ENCODE results near the gene RNU4-1. TPM values are rescaled to one million over a fixed set of nuclear protein-coding genes. Genes with fewer than 3 reads are reported as not detected.
"Not testable (repeated sequence)": the region's sequence is repeated elsewhere in the genome, so short reads cannot be mapped to it uniquely, and the experiment has no call there.

Gene RNU4-1
- total RNA-seq, 1 experiment from 2014 or later, result 1,565 TPM

DNA sequence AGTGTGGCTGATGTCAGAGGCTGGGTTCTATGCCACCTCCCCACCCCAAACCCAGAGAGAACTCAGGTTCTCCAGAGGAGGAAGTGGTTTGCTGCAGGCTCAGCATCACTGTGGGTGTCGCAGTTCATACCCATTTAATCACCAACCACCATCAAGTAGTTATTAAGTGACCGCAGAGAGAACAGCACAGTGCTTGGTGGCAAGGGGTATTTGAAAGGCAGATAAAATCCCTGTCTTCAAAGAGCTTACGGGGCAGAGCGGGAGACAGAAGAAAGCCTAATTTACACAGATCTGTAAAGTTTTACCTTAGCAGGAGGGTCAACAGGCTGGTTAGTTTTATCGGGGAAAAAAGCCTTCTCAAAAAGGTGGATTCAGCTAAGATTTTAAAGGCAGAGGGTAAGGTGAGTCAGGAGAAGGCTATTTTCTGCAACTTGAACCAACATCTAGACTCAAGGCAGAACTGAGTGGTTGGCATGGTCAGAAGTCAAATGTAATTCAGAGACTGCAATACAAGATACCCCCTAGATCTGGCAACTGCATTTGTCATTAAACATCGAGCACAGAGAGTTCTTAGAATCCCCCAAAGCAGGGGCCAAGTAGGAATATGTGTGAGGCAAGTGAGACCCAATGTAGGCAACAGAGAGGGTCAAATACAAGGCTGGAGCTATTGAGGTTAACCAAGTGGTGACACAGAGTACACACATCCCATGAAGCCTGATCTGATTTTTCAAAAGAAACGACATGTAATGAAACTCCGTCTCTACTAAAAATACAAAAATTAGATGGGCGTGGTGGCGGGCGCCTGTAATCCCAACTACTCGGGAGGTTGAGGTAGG lies 40.7 kb downstream of the RNU4-1 start:
- Histone ChIP-seq H3K4me1 (ENCODE audit: control insufficient read depth, insufficient read depth, low read length) (peaks cover 96% of the 10 kb centered on the region), H3K27me3 (ENCODE audit: control insufficient read depth, insufficient read depth, low read length) (no peaks in the 10 kb centered on the region), H3K9me3 (ENCODE audit: control insufficient read depth, insufficient read depth, low read depth, low read length) (no peaks in the 10 kb centered on the region), H3K36me3 (ENCODE audit: control insufficient read depth, insufficient read depth, low read length) (no peaks in the 10 kb centered on the region; the same call in 1 of the 2 replicates), H3K27ac (ENCODE audit: low read length) (peak overlapping the region; percentile 100), H3K4me3 (ENCODE audit: low read depth in 2 of 2, low read length in 2 of 2) (peak overlapping the region in 1 of 2 experiments; percentile 10; a peak in 1 of 4 replicates)
- DNase-seq (ENCODE audit: low read depth, low spot score) (no peak), ATAC-seq (peak; percentile 58)
- intact Hi-C loops (cut with micrococcal nuclease; ENCODE audit: unreplicated experiment), result no loop called here
- ChIA-PET CTCF (interaction anchor here (0.6 kb wide), 1 partner anchor 16 kb away, joined by 9 read pairs; no protein-coding TSS in a partner anchor), POLR2A (interaction anchor here (0.7 to 1.0 kb wide), 3 partner anchors 11 to 22 kb away, joined by 3 to 10 read pairs (median 4); no protein-coding TSS in a partner anchor)
- TF ChIP-seq TCF7L2 (IDR thresholded peaks at IDR 0.05; ENCODE audit: low read depth, low read length) (peak; percentile 64; the same call in 1 of the 2 replicates), POLR2AphosphoS5 (IDR thresholded peaks at IDR 0.05; ENCODE audit: low read depth, low read length) (no peak)
- in situ Hi-C loops (cut with HindIII; ENCODE audit: low pct_unique_long_range_greater_than_20kb, low sequenced_read_pairs), result no loop called here
- TSS peak; percentile 6 for BruUV-seq (replicated peaks)

DNA sequence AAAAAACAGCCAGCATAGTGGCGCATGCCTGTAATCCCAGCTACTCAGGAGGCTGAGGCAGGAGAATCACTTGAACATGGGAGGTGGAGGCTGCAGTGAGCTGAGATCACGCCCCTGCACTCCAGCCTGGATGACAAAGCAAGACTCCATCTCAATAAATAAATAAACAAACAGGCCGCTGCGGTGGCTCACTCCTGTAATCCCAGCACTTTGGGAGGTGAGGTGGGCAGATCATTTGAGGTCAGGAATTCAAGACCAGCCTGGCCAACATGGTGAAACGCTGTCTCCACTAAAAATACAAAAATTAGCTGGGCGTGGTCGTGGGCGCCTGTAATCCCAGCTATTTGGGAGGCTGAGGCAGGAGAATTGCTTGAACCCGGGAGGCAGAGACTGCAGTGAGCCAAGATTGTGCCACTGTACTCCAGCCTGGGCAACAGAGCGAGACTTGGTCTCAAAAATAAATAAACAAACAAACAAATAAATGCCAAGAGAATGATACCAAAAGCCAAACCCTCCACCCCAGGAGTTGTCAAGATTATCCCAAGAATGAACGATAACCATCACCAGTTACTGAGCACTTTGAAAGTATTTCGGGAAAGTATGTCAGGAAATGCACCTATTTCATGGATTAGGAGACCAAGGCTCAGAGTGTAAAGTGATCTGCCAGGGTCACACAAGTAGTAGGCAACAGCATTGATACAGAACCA lies 41.5 kb downstream of the RNU4-1 start:
- H3K27me3 ChIP-seq (ENCODE audit: control insufficient read depth, insufficient read depth, low read length); H3K9me3 ChIP-seq (ENCODE audit: control insufficient read depth, insufficient read depth, low read depth, low read length); H3K36me3 ChIP-seq (ENCODE audit: control insufficient read depth, insufficient read depth, low read length); intact Hi-C loops (cut with micrococcal nuclease; ENCODE audit: unreplicated experiment); BruUV-seq (replicated peaks); DNase-seq (ENCODE audit: low read depth, low spot score); H3K4me3 ChIP-seq (ENCODE audit: low read depth in 2 of 2, low read length in 2 of 2); CTCF ChIA-PET; in situ Hi-C loops (cut with HindIII; ENCODE audit: low pct_unique_long_range_greater_than_20kb, low sequenced_read_pairs): not testable (repeated sequence)
- peak; percentile 44 for ATAC-seq
- Histone ChIP-seq H3K4me1 (ENCODE audit: control insufficient read depth, insufficient read depth, low read length) (peaks cover 96% of the 10 kb centered on the region), H3K27ac (ENCODE audit: low read length) (peak overlapping the region; percentile 100)
- POLR2A ChIA-PET, result interaction anchor here (1.0 kb wide), 1 partner anchor 21 kb away, joined by 4 read pairs; no protein-coding TSS in a partner anchor

DNA sequence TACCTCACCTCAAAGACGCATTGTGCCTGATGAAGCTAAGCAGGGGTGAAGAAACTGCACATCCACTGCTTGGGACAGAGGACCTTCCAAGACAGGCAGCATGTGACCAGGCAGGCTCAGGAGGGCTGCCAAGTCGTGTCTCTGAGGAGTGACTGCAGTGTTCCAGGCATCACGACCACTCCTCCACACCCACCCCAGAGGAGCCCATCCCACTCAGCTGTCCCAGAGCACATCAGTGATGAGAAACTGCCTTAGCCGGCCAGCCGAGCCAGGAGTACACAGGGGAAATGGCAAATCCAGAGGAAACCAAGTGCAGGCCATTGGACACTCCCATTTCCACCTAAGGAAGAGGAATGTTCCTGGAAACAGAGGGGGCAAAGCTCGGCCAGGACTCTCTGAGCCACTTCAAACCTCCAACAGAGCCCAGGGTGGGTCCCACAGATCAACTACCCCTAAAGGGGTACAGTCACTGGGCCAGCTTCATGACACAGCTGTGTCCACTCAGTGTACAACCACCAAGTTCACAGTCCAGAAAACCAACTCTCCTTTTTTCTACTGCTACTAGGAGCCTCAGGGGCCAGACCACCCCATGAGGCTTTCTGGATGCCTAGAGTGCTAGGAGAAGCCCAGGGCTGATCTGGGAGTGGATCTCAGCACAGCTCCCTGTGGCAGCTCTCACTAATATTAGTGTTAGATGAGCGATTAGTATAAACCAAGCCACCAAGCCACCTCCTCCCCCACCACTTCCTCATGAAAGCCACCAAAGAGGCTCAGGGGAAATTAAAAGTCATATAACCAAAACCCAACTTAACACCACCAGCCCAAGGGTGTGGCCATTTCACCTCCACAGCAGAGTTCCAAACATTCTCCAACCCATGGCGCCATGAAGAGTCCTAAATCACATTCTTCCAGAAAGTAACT lies 42.9 kb downstream of the RNU4-1 start:
- ChIA-PET POLR2A (interaction anchor here (0.9 to 1.5 kb wide), 4 partner anchors 8 to 41 kb away, joined by 3 to 11 read pairs (median 5); partner anchors contain the start of gene RNU4-2), CTCF (interaction anchor here (1.0 kb wide), 1 partner anchor 15 kb away, joined by 3 read pairs; no protein-coding TSS in a partner anchor)
- BruUV-seq (replicated peaks), result no TSS peak
- TF ChIP-seq, protein P1, sequence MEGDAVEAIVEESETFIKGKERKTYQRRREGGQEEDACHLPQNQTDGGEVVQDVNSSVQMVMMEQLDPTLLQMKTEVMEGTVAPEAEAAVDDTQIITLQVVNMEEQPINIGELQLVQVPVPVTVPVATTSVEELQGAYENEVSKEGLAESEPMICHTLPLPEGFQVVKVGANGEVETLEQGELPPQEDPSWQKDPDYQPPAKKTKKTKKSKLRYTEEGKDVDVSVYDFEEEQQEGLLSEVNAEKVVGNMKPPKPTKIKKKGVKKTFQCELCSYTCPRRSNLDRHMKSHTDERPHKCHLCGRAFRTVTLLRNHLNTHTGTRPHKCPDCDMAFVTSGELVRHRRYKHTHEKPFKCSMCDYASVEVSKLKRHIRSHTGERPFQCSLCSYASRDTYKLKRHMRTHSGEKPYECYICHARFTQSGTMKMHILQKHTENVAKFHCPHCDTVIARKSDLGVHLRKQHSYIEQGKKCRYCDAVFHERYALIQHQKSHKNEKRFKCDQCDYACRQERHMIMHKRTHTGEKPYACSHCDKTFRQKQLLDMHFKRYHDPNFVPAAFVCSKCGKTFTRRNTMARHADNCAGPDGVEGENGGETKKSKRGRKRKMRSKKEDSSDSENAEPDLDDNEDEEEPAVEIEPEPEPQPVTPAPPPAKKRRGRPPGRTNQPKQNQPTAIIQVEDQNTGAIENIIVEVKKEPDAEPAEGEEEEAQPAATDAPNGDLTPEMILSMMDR (IDR thresholded peaks at IDR 0.05), result no peak
- TF ChIP-seq POLR2AphosphoS5 (IDR thresholded peaks at IDR 0.05; ENCODE audit: low read depth, low read length) (no peak), SIN3A (IDR thresholded peaks at IDR 0.05; ENCODE audit: borderline replicate concordance, insufficient read depth, low read depth, low read length) (no peak), TCF7L2 (IDR thresholded peaks at IDR 0.05; ENCODE audit: low read depth, low read length) (no peak)
- TF ChIP-seq, protein P2, sequence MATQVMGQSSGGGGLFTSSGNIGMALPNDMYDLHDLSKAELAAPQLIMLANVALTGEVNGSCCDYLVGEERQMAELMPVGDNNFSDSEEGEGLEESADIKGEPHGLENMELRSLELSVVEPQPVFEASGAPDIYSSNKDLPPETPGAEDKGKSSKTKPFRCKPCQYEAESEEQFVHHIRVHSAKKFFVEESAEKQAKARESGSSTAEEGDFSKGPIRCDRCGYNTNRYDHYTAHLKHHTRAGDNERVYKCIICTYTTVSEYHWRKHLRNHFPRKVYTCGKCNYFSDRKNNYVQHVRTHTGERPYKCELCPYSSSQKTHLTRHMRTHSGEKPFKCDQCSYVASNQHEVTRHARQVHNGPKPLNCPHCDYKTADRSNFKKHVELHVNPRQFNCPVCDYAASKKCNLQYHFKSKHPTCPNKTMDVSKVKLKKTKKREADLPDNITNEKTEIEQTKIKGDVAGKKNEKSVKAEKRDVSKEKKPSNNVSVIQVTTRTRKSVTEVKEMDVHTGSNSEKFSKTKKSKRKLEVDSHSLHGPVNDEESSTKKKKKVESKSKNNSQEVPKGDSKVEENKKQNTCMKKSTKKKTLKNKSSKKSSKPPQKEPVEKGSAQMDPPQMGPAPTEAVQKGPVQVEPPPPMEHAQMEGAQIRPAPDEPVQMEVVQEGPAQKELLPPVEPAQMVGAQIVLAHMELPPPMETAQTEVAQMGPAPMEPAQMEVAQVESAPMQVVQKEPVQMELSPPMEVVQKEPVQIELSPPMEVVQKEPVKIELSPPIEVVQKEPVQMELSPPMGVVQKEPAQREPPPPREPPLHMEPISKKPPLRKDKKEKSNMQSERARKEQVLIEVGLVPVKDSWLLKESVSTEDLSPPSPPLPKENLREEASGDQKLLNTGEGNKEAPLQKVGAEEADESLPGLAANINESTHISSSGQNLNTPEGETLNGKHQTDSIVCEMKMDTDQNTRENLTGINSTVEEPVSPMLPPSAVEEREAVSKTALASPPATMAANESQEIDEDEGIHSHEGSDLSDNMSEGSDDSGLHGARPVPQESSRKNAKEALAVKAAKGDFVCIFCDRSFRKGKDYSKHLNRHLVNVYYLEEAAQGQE (IDR thresholded peaks at IDR 0.05; ENCODE audit: insufficient read depth in 1 of 2, low read depth in 2 of 2, low read length in 1 of 2), result no peak
- peak overlapping the region in 1 of 2 experiments; percentile 8; a peak in 1 of 4 replicates for H3K4me3 ChIP-seq (ENCODE audit: low read depth in 2 of 2, low read length in 2 of 2)
- H3K27ac ChIP-seq (ENCODE audit: low read length), result peak overlapping the region; percentile 100
- H3K9me3 ChIP-seq (ENCODE audit: control insufficient read depth, insufficient read depth, low read depth, low read length), result no peaks in the 10 kb centered on the region
- intact Hi-C loops (cut with micrococcal nuclease; ENCODE audit: unreplicated experiment), result no loop called here
- peaks cover 97% of the 10 kb centered on the region for H3K4me1 ChIP-seq (ENCODE audit: control insufficient read depth, insufficient read depth, low read length)
- DNase-seq (ENCODE audit: low read depth, low spot score) (no peak), ATAC-seq (0 out of 2 replicates have a peak, but pooled peaks have one; percentile 1)
- in situ Hi-C loops (cut with HindIII; ENCODE audit: low pct_unique_long_range_greater_than_20kb, low sequenced_read_pairs), result no loop called here
- H3K36me3 ChIP-seq (ENCODE audit: control insufficient read depth, insufficient read depth, low read length), result no peaks in the 10 kb centered on the region; the same call in 1 of the 2 replicates
- no peaks in the 10 kb centered on the region for H3K27me3 ChIP-seq (ENCODE audit: control insufficient read depth, insufficient read depth, low read length)

Measured in Panc1 (cell line).